WTC11 (cell line): ENCODE measurements around the gene CD4. TPM values are rescaled to one million over a fixed set of nuclear protein-coding genes. Genes with fewer than 3 reads are reported as not detected.
"Not testable (repeated sequence)": the region's sequence is repeated elsewhere in the genome, so short reads cannot be mapped to it uniquely, and the experiment has no call there.

Source experiments
- ATAC-seq: fragments of 200-7000 bp; cut with Tn5 transposase; 2 replicates; pipeline ENCODE4 v1.10.0; 2021; ENCODE audit warnings: mild to moderate bottlenecking, moderate library complexity
- Bru-seq: library from RNA; stranded (reverse); fragments of 400-500 nt; gene quantifications from one replicate; lab custom pipeline; 2021; lab: Mats Ljungman, UMichigan
- CTCF ChIA-PET: fragments of 300-600 bp; sonication (Branson Sonifier 250); formaldehyde crosslinking; loops from one replicate; lab custom pipeline; 2021; ENCODE audit warnings: antibody characterized with exemption; lab: Charles Lee
- POLR2A ChIA-PET: fragments of 350-600 bp; sonication (Branson Sonifier 250); formaldehyde crosslinking; loops from one replicate; lab custom pipeline; 2021; ENCODE audit warnings: antibody characterized with exemption; lab: Charles Lee
- DNase-seq: peaks from one replicate; pipeline ENCODE4 v3.0.0; 2021; ENCODE audit warnings: low spot score
- H3K27ac Mint-ChIP-seq: 2 replicates; pipeline ENCODE4 v1.8.0; 2021; ENCODE audit warnings: mixed read lengths
- H3K27me3 Mint-ChIP-seq: 2 replicates; pipeline ENCODE4 v1.8.0; 2021; ENCODE audit warnings: low read depth, mild to moderate bottlenecking, moderate library complexity, mixed read lengths
- H3K36me3 Mint-ChIP-seq: 2 replicates; pipeline ENCODE4 v1.8.0; 2021; ENCODE audit warnings: mixed read lengths
- H3K4me1 Mint-ChIP-seq: 2 replicates; pipeline ENCODE4 v1.8.0; 2022; ENCODE audit warnings: mixed read lengths
- H3K4me3 Mint-ChIP-seq: 2 replicates; pipeline ENCODE4 v1.8.0; 2021; ENCODE audit warnings: mild to moderate bottlenecking, moderate library complexity, mixed read lengths
- H3K9me3 Mint-ChIP-seq: 2 replicates; pipeline ENCODE4 v1.8.0; 2021; ENCODE audit warnings: mixed read lengths
- ATF1 ChIP-seq: sonication (generic); formaldehyde crosslinking; IDR thresholded peaks from 2 replicates; pipeline ENCODE4 v1.8.1; 2023; ENCODE audit warnings: mild to moderate bottlenecking, moderate library complexity, missing genetic modification reagents
- ESRRA ChIP-seq: sonication (generic); formaldehyde crosslinking; IDR thresholded peaks from 2 replicates; pipeline ENCODE4 v1.8.1; 2022; ENCODE audit warnings: mild to moderate bottlenecking, missing genetic modification reagents, borderline replicate concordance
- ETV6 ChIP-seq: sonication (generic); formaldehyde crosslinking; IDR thresholded peaks from 2 replicates; pipeline ENCODE4 v1.8.1; 2022; ENCODE audit warnings: mild to moderate bottlenecking, missing genetic modification reagents
- FOXP1 ChIP-seq: sonication (generic); formaldehyde crosslinking; IDR thresholded peaks from 2 replicates; pipeline ENCODE4 v1.8.0; 2022; ENCODE audit warnings: missing genetic modification reagents, mild to moderate bottlenecking, moderate library complexity, borderline replicate concordance
- GRHL2 ChIP-seq: fragments of 250-450 bp; sonication (Bioruptor Pico); IDR thresholded peaks from 2 replicates; pipeline ENCODE4 v1.8.0; 2022; ENCODE audit warnings: mild to moderate bottlenecking, moderate library complexity; ENCODE audit not compliant: insufficient replicate concordance, severe bottlenecking
- NFATC4 ChIP-seq: fragments of 250-450 bp; sonication (Bioruptor Pico); IDR thresholded peaks from 2 replicates; pipeline ENCODE4 v1.9.0; 2021; ENCODE audit warnings: mild to moderate bottlenecking
- NFE2L1 ChIP-seq: sonication (generic); formaldehyde crosslinking; IDR thresholded peaks from 2 replicates; pipeline ENCODE4 v1.8.1; 2023; ENCODE audit warnings: missing genetic modification reagents
- NFYB ChIP-seq: sonication (generic); formaldehyde crosslinking; conservative IDR thresholded peaks from 2 replicates; pipeline ENCODE4 v1.8.0; 2022; ENCODE audit warnings: low read depth, missing genetic modification reagents
- NR2C2 ChIP-seq: sonication (generic); formaldehyde crosslinking; IDR thresholded peaks from 2 replicates; pipeline ENCODE4 v1.8.0; 2022; ENCODE audit warnings: mild to moderate bottlenecking, missing genetic modification reagents
- TEAD4 ChIP-seq: sonication (generic); formaldehyde crosslinking; IDR thresholded peaks from 2 replicates; pipeline ENCODE4 v1.8.0; 2022; ENCODE audit warnings: mild to moderate bottlenecking, missing genetic modification reagents
- ZNF263 ChIP-seq: sonication (generic); formaldehyde crosslinking; IDR thresholded peaks from 2 replicates; pipeline ENCODE4 v1.8.1; 2022; ENCODE audit warnings: low read depth, mild to moderate bottlenecking, moderate library complexity, missing genetic modification reagents
- ZNF317 ChIP-seq: sonication (generic); formaldehyde crosslinking; IDR thresholded peaks from 2 replicates; pipeline ENCODE4 v1.8.1; 2023; ENCODE audit warnings: low read depth, mild to moderate bottlenecking, moderate library complexity, missing genetic modification reagents, borderline replicate concordance
- long read RNA-seq, 3 experiments: library from RNA in 1 of 3; library from capped mRNA in 1 of 3; library from polyadenylated mRNA in 1 of 3; unstranded in 2 of 3; stranded (forward) in 1 of 3; transcript quantifications; one replicate each; pipeline ENCODE4 v2.0.0, GENCODE V29; 2021
- total RNA-seq: library from RNA; stranded (reverse); gene quantifications from 3 replicates; pipeline ENCODE4 v1.2.3, GENCODE V29; 2021
- TF ChIP-seq, protein P1 (sequence below): sonication (generic); formaldehyde crosslinking; IDR thresholded peaks from 2 replicates; pipeline ENCODE4 v1.8.0; 2022; ENCODE audit warnings: mild to moderate bottlenecking, missing genetic modification reagents
- TF ChIP-seq, protein P2 (sequence below): sonication (generic); formaldehyde crosslinking; IDR thresholded peaks from 2 replicates; pipeline ENCODE4 v1.8.1; 2023; ENCODE audit warnings: mild to moderate bottlenecking, missing genetic modification reagents, moderate library complexity
- TF ChIP-seq, protein P3 (sequence below): sonication (generic); formaldehyde crosslinking; IDR thresholded peaks from 2 replicates; pipeline ENCODE4 v1.8.0; 2023; ENCODE audit warnings: missing genetic modification reagents, mild to moderate bottlenecking, borderline replicate concordance
- TF ChIP-seq, protein P4 (sequence below): sonication (generic); formaldehyde crosslinking; IDR thresholded peaks from 2 replicates; pipeline ENCODE4 v1.8.1; 2023; ENCODE audit warnings: mild to moderate bottlenecking, missing genetic modification reagents
- TF ChIP-seq, protein P5 (sequence below): fragments of 250-450 bp; sonication (Bioruptor Pico); IDR thresholded peaks from 2 replicates; pipeline ENCODE4 v1.9.0; 2021; ENCODE audit warnings: mild to moderate bottlenecking
- TF ChIP-seq, protein P6 (sequence below): sonication (generic); formaldehyde crosslinking; conservative IDR thresholded peaks from 2 replicates; pipeline ENCODE4 v1.8.1; 2022; ENCODE audit warnings: mild to moderate bottlenecking, missing genetic modification reagents
- TF ChIP-seq, protein P7 (sequence below): sonication (generic); formaldehyde crosslinking; IDR thresholded peaks from 2 replicates; pipeline ENCODE4 v1.8.1; 2022; ENCODE audit warnings: low read depth, mild to moderate bottlenecking, moderate library complexity, missing genetic modification reagents, borderline replicate concordance

CD4 gene
- total RNA-seq (2.5 to 3.3 TPM (median 2.7 TPM) in 3 replicates), Bru-seq, nascent RNA (percentile 23 among the genes with signal in this experiment)
- long read RNA-seq, experiment 1, partial matches to known transcripts = 0 of 7 reads
- long read RNA-seq, experiment 1, other reads (novel, unspliced or antisense) = 6 of 7 reads
- long read RNA-seq, experiment 2, partial matches to known transcripts = 2 of 8 reads
- long read RNA-seq, experiment 2, other reads (novel, unspliced or antisense) = 5 of 8 reads
- long read RNA-seq, experiment 3, partial matches to known transcripts = 2 of 8 reads
- long read RNA-seq, experiment 3, other reads (novel, unspliced or antisense) = 6 of 8 reads

DNA sequence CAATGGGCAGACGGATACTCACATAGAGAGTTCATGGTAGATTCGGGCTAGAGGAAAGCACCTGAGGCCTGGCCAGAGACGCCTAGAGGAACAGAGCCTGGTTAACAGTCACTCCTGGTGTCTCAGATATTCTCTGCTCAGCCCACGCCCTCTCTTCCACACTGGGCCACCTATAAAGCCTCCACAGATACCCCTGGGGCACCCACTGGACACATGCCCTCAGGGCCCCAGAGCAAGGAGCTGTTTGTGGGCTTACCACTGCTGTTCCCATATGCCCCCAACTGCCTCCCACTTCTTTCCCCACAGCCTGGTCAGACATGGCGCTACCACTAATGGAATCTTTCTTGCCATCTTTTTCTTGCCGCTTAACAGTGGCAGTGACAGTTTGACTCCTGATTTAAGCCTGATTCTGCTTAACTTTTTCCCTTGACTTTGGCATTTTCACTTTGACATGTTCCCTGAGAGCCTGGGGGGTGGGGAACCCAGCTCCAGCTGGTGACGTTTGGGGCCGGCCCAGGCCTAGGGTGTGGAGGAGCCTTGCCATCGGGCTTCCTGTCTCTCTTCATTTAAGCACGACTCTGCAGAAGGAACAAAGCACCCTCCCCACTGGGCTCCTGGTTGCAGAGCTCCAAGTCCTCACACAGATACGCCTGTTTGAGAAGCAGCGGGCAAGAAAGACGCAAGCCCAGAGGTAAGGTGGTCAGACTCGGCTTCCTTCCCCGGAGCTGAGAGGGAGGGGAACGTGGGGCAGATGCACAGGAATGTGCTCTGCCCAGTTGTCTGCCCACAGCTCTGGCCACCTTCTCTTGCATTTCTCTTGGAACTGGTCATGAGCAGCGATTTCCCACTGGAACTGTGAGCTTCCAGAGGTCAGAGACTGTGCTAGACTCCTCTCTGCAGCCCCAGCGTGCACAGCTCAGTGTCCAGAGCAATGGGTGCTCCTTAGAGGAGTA, at the start of gene CD4:
Gene CD4 (plus strand): TSS at position 557 of the 953 bp plus-strand sequence. CDS start 10,611 bp downstream, outside the sequence.
- no peak within 1 kb of the TSS for H3K4me3 Mint-ChIP-seq
- no peaks in the 10 kb centered on the region for H3K9me3 Mint-ChIP-seq
- no peaks in the 10 kb centered on the region for H3K36me3 Mint-ChIP-seq
- H3K27ac Mint-ChIP-seq = no peak within 1 kb of the TSS
- ChIA-PET POLR2A (interaction anchor here (0.7 to 1.2 kb wide), 3 partner anchors 32 to 63 kb away, joined by 3 to 4 read pairs (median 3); partner anchors contain the start of genes GPR162 and USP5), CTCF (interaction anchor here (0.5 to 1.3 kb wide), 6 partner anchors 35 to 185 kb away, joined by 3 to 5 read pairs (median 3); no protein-coding TSS in a partner anchor)
- H3K4me1 Mint-ChIP-seq = peaks cover 24% of the 10 kb centered on the region
- H3K27me3 Mint-ChIP-seq = peaks cover 13% of the 10 kb centered on the region
- peak; percentile 65 for ATAC-seq
- DNase-seq = no peak
- TF ChIP-seq GRHL2 (CRISPR knock-in tag) = no peak
- no peak for TF ChIP-seq ATF1 (CRISPR knock-in tag)
- TF ChIP-seq, protein P1, sequence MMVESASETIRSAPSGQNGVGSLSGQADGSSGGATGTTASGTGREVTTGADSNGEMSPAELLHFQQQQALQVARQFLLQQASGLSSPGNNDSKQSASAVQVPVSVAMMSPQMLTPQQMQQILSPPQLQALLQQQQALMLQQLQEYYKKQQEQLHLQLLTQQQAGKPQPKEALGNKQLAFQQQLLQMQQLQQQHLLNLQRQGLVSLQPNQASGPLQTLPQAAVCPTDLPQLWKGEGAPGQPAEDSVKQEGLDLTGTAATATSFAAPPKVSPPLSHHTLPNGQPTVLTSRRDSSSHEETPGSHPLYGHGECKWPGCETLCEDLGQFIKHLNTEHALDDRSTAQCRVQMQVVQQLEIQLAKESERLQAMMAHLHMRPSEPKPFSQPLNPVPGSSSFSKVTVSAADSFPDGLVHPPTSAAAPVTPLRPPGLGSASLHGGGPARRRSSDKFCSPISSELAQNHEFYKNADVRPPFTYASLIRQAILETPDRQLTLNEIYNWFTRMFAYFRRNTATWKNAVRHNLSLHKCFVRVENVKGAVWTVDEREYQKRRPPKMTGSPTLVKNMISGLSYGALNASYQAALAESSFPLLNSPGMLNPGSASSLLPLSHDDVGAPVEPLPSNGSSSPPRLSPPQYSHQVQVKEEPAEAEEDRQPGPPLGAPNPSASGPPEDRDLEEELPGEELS (CRISPR knock-in tag) = no peak
- TF ChIP-seq ZNF263 (CRISPR knock-in tag) = no peak
- TF ChIP-seq ZNF317 = no peak
- TF ChIP-seq TEAD4 (CRISPR knock-in tag) = no peak
- TF ChIP-seq, protein P2, sequence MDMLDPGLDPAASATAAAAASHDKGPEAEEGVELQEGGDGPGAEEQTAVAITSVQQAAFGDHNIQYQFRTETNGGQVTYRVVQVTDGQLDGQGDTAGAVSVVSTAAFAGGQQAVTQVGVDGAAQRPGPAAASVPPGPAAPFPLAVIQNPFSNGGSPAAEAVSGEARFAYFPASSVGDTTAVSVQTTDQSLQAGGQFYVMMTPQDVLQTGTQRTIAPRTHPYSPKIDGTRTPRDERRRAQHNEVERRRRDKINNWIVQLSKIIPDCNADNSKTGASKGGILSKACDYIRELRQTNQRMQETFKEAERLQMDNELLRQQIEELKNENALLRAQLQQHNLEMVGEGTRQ (CRISPR knock-in tag) = no peak
- TF ChIP-seq ETV6 (CRISPR knock-in tag) = no peak
- TF ChIP-seq, protein P3, sequence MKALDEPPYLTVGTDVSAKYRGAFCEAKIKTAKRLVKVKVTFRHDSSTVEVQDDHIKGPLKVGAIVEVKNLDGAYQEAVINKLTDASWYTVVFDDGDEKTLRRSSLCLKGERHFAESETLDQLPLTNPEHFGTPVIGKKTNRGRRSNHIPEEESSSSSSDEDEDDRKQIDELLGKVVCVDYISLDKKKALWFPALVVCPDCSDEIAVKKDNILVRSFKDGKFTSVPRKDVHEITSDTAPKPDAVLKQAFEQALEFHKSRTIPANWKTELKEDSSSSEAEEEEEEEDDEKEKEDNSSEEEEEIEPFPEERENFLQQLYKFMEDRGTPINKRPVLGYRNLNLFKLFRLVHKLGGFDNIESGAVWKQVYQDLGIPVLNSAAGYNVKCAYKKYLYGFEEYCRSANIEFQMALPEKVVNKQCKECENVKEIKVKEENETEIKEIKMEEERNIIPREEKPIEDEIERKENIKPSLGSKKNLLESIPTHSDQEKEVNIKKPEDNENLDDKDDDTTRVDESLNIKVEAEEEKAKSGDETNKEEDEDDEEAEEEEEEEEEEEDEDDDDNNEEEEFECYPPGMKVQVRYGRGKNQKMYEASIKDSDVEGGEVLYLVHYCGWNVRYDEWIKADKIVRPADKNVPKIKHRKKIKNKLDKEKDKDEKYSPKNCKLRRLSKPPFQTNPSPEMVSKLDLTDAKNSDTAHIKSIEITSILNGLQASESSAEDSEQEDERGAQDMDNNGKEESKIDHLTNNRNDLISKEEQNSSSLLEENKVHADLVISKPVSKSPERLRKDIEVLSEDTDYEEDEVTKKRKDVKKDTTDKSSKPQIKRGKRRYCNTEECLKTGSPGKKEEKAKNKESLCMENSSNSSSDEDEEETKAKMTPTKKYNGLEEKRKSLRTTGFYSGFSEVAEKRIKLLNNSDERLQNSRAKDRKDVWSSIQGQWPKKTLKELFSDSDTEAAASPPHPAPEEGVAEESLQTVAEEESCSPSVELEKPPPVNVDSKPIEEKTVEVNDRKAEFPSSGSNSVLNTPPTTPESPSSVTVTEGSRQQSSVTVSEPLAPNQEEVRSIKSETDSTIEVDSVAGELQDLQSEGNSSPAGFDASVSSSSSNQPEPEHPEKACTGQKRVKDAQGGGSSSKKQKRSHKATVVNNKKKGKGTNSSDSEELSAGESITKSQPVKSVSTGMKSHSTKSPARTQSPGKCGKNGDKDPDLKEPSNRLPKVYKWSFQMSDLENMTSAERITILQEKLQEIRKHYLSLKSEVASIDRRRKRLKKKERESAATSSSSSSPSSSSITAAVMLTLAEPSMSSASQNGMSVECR (CRISPR knock-in tag) = no peak
- no peak for TF ChIP-seq ESRRA (CRISPR knock-in tag)
- no peak for TF ChIP-seq NR2C2 (CRISPR knock-in tag)
- no peak for TF ChIP-seq FOXP1 (CRISPR knock-in tag)
- TF ChIP-seq, protein P4, sequence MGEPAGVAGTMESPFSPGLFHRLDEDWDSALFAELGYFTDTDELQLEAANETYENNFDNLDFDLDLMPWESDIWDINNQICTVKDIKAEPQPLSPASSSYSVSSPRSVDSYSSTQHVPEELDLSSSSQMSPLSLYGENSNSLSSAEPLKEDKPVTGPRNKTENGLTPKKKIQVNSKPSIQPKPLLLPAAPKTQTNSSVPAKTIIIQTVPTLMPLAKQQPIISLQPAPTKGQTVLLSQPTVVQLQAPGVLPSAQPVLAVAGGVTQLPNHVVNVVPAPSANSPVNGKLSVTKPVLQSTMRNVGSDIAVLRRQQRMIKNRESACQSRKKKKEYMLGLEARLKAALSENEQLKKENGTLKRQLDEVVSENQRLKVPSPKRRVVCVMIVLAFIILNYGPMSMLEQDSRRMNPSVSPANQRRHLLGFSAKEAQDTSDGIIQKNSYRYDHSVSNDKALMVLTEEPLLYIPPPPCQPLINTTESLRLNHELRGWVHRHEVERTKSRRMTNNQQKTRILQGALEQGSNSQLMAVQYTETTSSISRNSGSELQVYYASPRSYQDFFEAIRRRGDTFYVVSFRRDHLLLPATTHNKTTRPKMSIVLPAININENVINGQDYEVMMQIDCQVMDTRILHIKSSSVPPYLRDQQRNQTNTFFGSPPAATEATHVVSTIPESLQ = no peak
- TF ChIP-seq NFATC4 (CRISPR knock-in tag) = no peak
- TF ChIP-seq, protein P5, sequence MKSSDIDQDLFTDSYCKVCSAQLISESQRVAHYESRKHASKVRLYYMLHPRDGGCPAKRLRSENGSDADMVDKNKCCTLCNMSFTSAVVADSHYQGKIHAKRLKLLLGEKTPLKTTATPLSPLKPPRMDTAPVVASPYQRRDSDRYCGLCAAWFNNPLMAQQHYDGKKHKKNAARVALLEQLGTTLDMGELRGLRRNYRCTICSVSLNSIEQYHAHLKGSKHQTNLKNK = no peak
- TF ChIP-seq, protein P6, sequence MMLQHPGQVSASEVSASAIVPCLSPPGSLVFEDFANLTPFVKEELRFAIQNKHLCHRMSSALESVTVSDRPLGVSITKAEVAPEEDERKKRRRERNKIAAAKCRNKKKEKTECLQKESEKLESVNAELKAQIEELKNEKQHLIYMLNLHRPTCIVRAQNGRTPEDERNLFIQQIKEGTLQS (CRISPR knock-in tag) = no peak
- TF ChIP-seq, protein P7, sequence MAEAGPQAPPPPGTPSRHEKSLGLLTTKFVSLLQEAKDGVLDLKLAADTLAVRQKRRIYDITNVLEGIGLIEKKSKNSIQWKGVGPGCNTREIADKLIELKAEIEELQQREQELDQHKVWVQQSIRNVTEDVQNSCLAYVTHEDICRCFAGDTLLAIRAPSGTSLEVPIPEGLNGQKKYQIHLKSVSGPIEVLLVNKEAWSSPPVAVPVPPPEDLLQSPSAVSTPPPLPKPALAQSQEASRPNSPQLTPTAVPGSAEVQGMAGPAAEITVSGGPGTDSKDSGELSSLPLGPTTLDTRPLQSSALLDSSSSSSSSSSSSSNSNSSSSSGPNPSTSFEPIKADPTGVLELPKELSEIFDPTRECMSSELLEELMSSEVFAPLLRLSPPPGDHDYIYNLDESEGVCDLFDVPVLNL = no peak
- no peak for TF ChIP-seq NFYB (CRISPR knock-in tag)
- no peak for TF ChIP-seq NFE2L1 (CRISPR knock-in tag)

DNA sequence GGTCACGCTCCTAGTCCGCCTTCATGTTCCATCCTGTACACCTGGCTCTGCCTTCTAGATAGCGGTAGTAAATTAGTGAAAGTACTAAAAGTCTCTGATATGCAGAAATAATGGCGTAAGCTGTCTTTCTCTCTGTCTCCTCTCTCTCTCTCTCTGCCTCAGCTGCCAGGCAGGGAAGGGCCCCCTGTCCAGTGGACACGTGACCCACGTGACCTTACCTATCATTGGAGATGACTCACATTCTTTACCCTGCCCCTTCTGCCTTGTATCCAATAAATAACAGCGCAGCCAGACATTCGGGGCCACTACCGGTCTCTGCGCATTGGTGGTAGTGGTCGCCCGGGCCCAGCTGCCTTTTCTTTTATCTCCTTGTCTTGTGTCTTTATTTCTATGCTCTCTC, 47.2 kb upstream of the CD4 start:
- not testable (repeated sequence) for ATAC-seq, H3K27ac Mint-ChIP-seq
- POLR2A ChIA-PET = interaction anchor here (0.6 kb wide), 1 partner anchor 53 kb away, joined by 5 read pairs; the partner anchor contains the start of gene ZNF384

More for the DNA sequence above, 47.2 kb upstream of the CD4 start:
- not testable (repeated sequence) for H3K9me3 Mint-ChIP-seq, H3K4me3 Mint-ChIP-seq, DNase-seq, H3K4me1 Mint-ChIP-seq, H3K36me3 Mint-ChIP-seq, H3K27me3 Mint-ChIP-seq
- CTCF ChIA-PET = interaction anchor here (3.6 kb wide), 1 partner anchor 11 kb away, joined by 20 read pairs; the partner anchor contains the start of gene MLF2
